GM12864 (cell line): ENCODE data around the gene TEN1.
"Not testable (repeated sequence)": the region's sequence is repeated elsewhere in the genome, so short reads cannot be mapped to it uniquely, and the experiment has no call there.

Experiments used
- DNase-seq: peaks from one replicate; pipeline ENCODE4 v3.0.0-alpha.2; 2011; ENCODE audit warnings: low read depth
- H3K4me3 ChIP-seq: 2 replicates; pipeline ENCODE4 v1.5.1; 2011; ENCODE audit warnings: mild to moderate bottlenecking, low read depth, low read length, control low read depth
- CTCF ChIP-seq: IDR thresholded peaks from 2 replicates; pipeline ENCODE4 v1.5.1; 2011; ENCODE audit warnings: low read depth, mild to moderate bottlenecking, moderate library complexity, low read length, control low read depth, inconsistent platforms; ENCODE audit errors: missing control alignments

TEN1 gene

GRCh38 chr17:75959051-75959838, 19.8 kb upstream of the TEN1 start:
- no peak overlapping the region for H3K4me3 ChIP-seq
- DNase-seq: no peak
- no peak for TF ChIP-seq CTCF

GRCh38 chr17:75959839-75960511, 19.1 kb upstream of the TEN1 start:
- DNase-seq: no peak

GRCh38 chr17:75965468-75965867, 13.6 kb upstream of the TEN1 start:
- no peak for TF ChIP-seq CTCF
- H3K4me3 ChIP-seq: no peak overlapping the region
- no peak for DNase-seq

More at GRCh38 chr17:75959839-75960511, 19.1 kb upstream of the TEN1 start:
- H3K4me3 ChIP-seq: no peak overlapping the region
- no peak for TF ChIP-seq CTCF

- not testable (repeated sequence) for H3K4me3 ChIP-seq, DNase-seq
Observed at GRCh38 chr17:75969044-75969443, 10.0 kb upstream of the TEN1 start.

GRCh38 chr17:75970011-75970523, 9.0 kb upstream of the TEN1 start:
- no peak for DNase-seq
- no peak for TF ChIP-seq CTCF
- no peak overlapping the region for H3K4me3 ChIP-seq

- no peak overlapping the region for H3K4me3 ChIP-seq
- DNase-seq: no peak
- TF ChIP-seq CTCF: no peak
Observed at GRCh38 chr17:75970626-75971025, 8.4 kb upstream of the TEN1 start.

GRCh38 chr17:75975187-75975586, 3.9 kb upstream of the TEN1 start:
- not testable (repeated sequence) for H3K4me3 ChIP-seq, DNase-seq

GRCh38 chr17:75975757-75976174, 3.3 kb upstream of the TEN1 start:
- no peak overlapping the region for H3K4me3 ChIP-seq
- TF ChIP-seq CTCF: no peak
- DNase-seq: no peak
